HG03066 (cell line): ENCODE results near the gene CUL5.
A peak's percentile ranks its signal among the peaks of the same experiment; 100 is the strongest.
"Not testable (repeated sequence)": the region's sequence is repeated elsewhere in the genome, so short reads cannot be mapped to it uniquely, and the experiment has no call there.

Source experiments
- ATAC-seq: cut with Tn5 transposase; IDR thresholded peaks from one replicate; pipeline ENCODE4 v1.9.1; 2021; ENCODE audit warnings: low read depth; ENCODE audit not compliant: unreplicated experiment

Gene CUL5

GRCh38 chr11:108111126-108111525, 102.4 kb downstream of the CUL5 start:
- ATAC-seq, result no peak

DNA sequence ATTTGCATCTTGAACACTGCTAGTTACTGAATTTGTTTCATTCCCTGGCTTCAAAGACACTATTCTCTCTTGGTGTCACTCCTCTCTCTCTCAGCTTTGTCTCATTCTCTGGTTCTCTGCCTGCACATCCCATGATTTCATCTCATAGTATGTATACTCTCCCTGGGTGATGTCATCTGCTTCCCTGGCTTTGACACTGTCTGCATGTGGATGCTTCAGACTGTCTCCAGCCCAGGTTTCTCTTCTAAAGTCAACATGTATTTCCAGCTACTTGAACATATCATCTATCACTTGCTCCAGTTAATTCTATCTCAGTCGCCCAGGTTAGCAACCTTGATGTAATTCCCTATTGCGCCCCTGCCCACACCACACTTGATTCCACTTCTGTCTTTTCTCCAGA, 103.4 kb downstream of the CUL5 start:
- ATAC-seq, result no peak

- ATAC-seq, result no peak
These were observed 106.9 kb downstream of the CUL5 start for GRCh38 chr11:108115500-108116140.

- no peak for ATAC-seq
These were observed 109.2 kb downstream of the CUL5 start for GRCh38 chr11:108117746-108118371.

DNA sequence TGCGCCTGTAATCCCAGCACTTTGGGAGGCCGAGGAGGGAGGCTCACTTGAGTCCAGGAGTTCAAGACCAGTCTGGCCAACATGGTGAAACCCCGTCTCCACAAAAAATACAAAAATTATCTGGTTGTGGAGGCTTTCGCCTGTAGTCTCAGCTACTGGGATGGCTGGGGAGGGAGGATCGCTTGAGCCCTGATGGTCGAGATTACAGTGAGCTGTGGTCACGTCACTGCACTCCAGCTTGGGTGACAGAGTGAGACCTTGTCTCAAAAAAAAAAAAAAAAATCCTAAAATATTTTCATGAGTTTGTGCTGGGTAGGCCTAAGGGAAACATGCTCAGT, 112.2 kb downstream of the CUL5 start:
- ATAC-seq, result not testable (repeated sequence)

- peak; percentile 91 for ATAC-seq
These were observed 112.8 kb downstream of the CUL5 start, which contains the start of gene ACAT1 for GRCh38 chr11:108121274-108122155. Gene ACAT1 (plus strand): TSS chr11:108121567. CDS start chr11:108121607, 40 bp downstream.

- ATAC-seq, result no peak
These were observed 113.5 kb downstream of the CUL5 start for GRCh38 chr11:108122166-108122628.

DNA sequence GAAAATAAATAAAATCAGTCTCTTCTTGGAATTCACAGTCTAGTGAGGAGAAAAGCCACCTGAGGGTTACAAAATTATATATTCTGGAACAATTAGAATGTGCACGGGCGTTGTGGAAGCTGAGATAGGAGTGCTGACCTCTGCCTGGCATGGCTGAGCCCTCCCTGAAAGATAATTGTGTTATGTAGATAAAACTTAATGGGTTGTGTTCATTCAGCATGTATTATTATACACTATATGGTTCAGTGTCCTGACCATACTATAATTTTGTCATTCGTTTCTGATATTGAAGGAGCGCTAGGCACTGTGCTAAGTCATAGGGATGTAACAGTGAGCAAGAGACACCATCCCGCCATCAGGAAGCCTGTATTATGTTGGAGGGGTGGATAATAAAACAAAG, 116.4 kb downstream of the CUL5 start:
- no peak for ATAC-seq

GRCh38 chr11:108128772-108129171, 120.1 kb downstream of the CUL5 start:
- ATAC-seq, result no peak

DNA sequence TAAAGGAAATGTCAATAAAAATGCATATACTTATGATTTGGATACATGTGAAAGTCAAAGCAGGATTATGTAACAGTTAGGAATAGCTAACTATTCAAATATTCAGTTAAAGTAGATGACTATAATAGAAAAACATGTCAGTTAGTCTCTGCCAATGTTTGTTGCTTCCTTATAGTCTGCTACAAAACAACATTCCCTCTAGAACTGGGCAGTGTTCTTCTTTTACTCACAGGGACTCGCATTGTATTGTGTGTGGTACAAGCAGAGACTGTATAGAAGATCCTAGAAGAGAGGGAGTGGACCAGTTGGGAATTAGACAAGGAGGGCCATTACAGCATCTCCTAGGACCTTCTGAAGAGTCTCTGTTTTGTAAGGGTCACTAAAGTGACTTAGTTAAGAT, 123.3 kb downstream of the CUL5 start:
- ATAC-seq, result no peak

DNA sequence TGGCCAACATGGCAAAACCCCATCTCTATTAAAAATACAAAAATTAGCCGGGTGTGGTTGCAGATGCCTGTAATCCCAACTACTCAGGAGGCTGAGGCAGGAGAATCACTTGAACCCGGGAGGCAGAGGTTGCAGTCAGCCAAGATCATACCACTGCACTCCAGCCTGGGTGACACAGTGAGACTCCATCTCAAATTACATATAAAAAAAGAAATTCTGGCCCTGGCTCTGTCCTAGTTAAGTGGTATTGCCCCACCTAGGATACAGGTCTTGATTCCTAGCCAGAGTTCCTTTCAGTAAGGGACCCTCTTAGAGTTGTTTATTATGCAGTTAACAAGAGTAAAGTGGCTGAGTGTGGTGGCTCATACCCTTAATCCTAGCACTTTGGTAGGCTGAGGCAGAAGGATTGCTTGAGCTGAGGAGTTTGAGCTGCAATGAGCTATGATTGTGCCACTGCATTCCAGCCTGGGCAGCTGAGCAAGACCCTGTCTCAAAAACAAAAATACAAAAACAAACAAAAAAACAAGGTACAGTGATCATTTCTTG, 124.4 kb downstream of the CUL5 start:
- not testable (repeated sequence) for ATAC-seq

GRCh38 chr11:108135845-108136544, 127.3 kb downstream of the CUL5 start:
- ATAC-seq, result peak; percentile 68

- ATAC-seq, result no peak
These were observed 128.5 kb downstream of the CUL5 start for GRCh38 chr11:108137212-108137611.

GRCh38 chr11:108142304-108142703, 133.6 kb downstream of the CUL5 start:
- ATAC-seq, result no peak

DNA sequence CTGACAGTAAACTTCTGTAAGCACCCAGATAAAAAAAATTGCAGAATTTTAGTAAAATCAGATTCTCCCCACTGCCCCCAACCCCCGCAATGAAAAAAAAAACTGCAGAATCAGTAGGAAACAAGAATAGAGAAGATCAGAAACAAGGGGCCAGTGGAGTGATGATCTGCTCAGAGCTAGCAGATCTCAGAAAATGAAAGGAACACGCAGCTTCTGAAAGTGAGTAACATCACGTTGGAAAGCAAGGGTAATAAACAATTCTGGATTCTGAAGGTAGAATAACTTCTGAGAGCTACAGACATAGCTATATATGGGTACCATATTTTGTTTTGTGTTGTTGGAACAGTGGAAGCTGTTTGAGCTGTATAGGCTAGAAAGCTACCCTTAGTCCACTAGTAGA, 135.9 kb downstream of the CUL5 start:
- ATAC-seq, result no peak

DNA sequence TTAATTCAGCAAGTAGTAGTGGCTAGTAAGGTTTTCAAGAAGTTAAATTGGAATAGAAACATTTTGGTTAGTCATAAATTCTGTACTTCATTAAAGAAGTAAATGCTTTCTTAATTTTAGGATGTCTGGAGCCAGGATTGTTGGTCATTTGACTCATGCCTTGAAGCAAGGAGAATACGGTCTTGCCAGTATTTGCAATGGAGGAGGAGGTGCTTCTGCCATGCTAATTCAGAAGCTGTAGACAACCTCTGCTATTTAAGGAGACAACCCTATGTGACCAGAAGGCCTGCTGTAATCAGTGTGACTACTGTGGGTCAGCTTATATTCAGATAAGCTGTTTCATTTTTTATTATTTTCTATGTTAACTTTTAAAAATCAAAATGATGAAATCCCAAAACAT, 138.5 kb downstream of the CUL5 start:
- no peak for ATAC-seq

DNA sequence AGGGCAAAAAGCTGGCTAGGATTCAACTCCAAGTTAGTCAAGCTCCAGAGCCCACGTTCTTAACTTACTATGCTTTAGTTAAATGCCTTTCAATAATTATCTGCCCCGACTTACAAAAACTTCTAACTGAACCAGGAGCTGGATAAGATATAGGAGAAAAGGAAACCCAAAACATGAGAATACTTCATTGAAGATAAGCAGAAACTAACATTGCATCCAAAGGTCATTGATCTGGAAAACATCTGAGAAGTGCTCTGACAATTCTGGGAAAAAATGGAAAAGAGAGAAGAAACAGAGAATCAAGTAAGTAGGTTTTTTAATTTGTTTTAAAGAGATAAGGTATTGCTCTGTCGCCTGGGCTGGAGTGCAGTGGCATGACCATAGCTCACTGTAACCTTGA, 139.9 kb downstream of the CUL5 start:
- no peak for ATAC-seq

DNA sequence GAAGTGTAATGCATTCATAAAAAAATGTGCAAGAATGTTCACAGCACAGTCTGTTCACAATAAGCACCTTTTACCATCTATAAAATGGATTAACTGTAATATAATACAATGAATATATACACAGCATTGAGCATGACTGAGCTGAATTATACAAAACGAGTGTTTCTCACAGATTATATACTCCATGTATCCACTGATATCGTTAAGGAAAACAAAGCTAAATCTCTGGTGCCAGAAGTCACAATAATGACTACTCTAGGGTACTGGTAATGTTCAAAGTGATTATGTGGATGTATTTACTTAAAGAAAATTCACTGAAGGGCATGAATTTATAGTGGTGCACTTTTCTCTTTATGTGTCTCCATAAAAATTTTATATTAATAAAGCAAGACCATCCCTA, 145.9 kb downstream of the CUL5 start:
- no peak for ATAC-seq
